A549 (cell line): ENCODE results near the gene ICOS.

Experiments used
- CTCF ChIP-seq: fragments of >200 bp; sonication (Bioruptor Twin); formaldehyde crosslinking; IDR thresholded peaks from 3 replicates; pipeline ENCODE4 v1.5.1; 2016
- EP300 ChIP-seq, 2 experiments: fragments of >200 bp; sonication (Bioruptor Twin); formaldehyde crosslinking; IDR thresholded peaks; 2 replicates in 1 of 2; 3 replicates in 1 of 2; pipeline ENCODE4 v1.6.1; 2016 to 2017

DNA sequence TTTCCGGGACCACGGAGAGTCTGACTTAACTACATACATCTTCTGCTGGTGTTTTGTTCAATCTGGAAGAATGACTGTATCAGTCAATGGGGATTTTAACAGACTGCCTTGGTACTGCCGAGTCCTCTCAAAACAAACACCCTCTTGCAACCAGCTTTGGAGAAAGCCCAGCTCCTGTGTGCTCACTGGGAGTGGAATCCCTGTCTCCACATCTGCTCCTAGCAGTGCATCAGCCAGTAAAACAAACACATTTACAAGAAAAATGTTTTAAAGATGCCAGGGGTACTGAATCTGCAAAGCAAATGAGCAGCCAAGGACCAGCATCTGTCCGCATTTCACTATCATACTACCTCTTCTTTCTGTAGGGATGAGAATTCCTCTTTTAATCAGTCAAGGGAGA, 23.1 kb downstream of the ICOS start:
- TF ChIP-seq CTCF (no peak), EP300 (IDR thresholded peaks at IDR 0.05) (no peak)
